ENCODE measurements around the gene KXD1. TPM values are rescaled to one million over a fixed set of nuclear protein-coding genes. Genes with fewer than 3 reads are reported as not detected.
A peak's percentile ranks its signal among the peaks of the same experiment; 100 is the strongest.

The KXD1 gene
- total RNA-seq, 3 donors from 2014 or later, result 112 to 129 (median 126) TPM

- ATAC-seq, result peak; percentile 98
- Mint-ChIP-seq H3K36me3 (ENCODE audit: insufficient read depth) (peaks cover 2% of the 10 kb centered on the region), H3K4me3 (peak within 1 kb of the TSS; percentile 91), H3K9me3 (no peaks in the 10 kb centered on the region), H3K27me3 (ENCODE audit: low read depth) (no peaks in the 10 kb centered on the region), H3K4me1 (ENCODE audit: low read depth) (peaks cover 17% of the 10 kb centered on the region)
- DNase-seq, result peak; percentile 92
These were observed 14.5 kb upstream of the KXD1 start, which contains the start of gene FKBP8 for GRCh38 chr19:18542941-18543813. Gene FKBP8, minus strand, starts transcription at chr19:18543573. Its CDS starts 1,603 bp downstream, at chr19:18541970.

- Mint-ChIP-seq H3K27me3 (ENCODE audit: low read depth) (peaks cover 2% of the 10 kb centered on the region), H3K4me3 (peak overlapping the region; percentile 91), H3K36me3 (ENCODE audit: insufficient read depth) (peaks cover 2% of the 10 kb centered on the region), H3K4me1 (ENCODE audit: low read depth) (peaks cover 17% of the 10 kb centered on the region), H3K9me3 (no peaks in the 10 kb centered on the region)
- DNase-seq (peak; percentile 55), ATAC-seq (peak; percentile 74 to 81)
These were observed 13.7 kb upstream of the KXD1 start for GRCh38 chr19:18543814-18544475.

- H3K4me1 Mint-ChIP-seq (ENCODE audit: low read depth), result no peaks in the 10 kb centered on the region
- H3K4me3 Mint-ChIP-seq, result no peak overlapping the region
- DNase-seq (no peak), ATAC-seq (no peak)
- H3K9me3 Mint-ChIP-seq, result no peaks in the 10 kb centered on the region
- H3K27me3 Mint-ChIP-seq (ENCODE audit: low read depth), result peaks cover 2% of the 10 kb centered on the region
- no peaks in the 10 kb centered on the region for H3K36me3 Mint-ChIP-seq (ENCODE audit: insufficient read depth)
These were observed 6.0 kb upstream of the KXD1 start for GRCh38 chr19:18551631-18552030.

GRCh38 chr19:18558202-18558555, 509 bp downstream of the KXD1 start:
- peak overlapping the region; percentile 95 for H3K4me3 Mint-ChIP-seq
- DNase-seq, result no peak

GRCh38 chr19:18558604-18559003, 934 bp downstream of the KXD1 start:
- H3K9me3 Mint-ChIP-seq, result no peaks in the 10 kb centered on the region
- ATAC-seq (no peak), DNase-seq (no peak)
- H3K4me3 Mint-ChIP-seq, result peak overlapping the region; percentile 95
- H3K27me3 Mint-ChIP-seq (ENCODE audit: low read depth), result no peaks in the 10 kb centered on the region
- peaks cover 10% of the 10 kb centered on the region for H3K36me3 Mint-ChIP-seq (ENCODE audit: insufficient read depth)
- peaks cover 16% of the 10 kb centered on the region for H3K4me1 Mint-ChIP-seq (ENCODE audit: low read depth)

More at GRCh38 chr19:18558202-18558555, 509 bp downstream of the KXD1 start:
- no peaks in the 10 kb centered on the region for H3K9me3 Mint-ChIP-seq
- peak; percentile 15 to 31 for ATAC-seq
- H3K36me3 Mint-ChIP-seq (ENCODE audit: insufficient read depth), result peaks cover 10% of the 10 kb centered on the region
- H3K27me3 Mint-ChIP-seq (ENCODE audit: low read depth), result no peaks in the 10 kb centered on the region
- peaks cover 16% of the 10 kb centered on the region for H3K4me1 Mint-ChIP-seq (ENCODE audit: low read depth)

GRCh38 chr19:18559685-18560084, 2.0 kb downstream of the KXD1 start:
- H3K4me3 Mint-ChIP-seq, result peak overlapping the region; percentile 95
- H3K4me1 Mint-ChIP-seq (ENCODE audit: low read depth), result peaks cover 16% of the 10 kb centered on the region
- H3K36me3 Mint-ChIP-seq (ENCODE audit: insufficient read depth), result peaks cover 14% of the 10 kb centered on the region
- no peaks in the 10 kb centered on the region for H3K9me3 Mint-ChIP-seq
- H3K27me3 Mint-ChIP-seq (ENCODE audit: low read depth), result no peaks in the 10 kb centered on the region
- ATAC-seq, result no peak
- DNase-seq, result no peak

- peaks cover 20% of the 10 kb centered on the region for H3K36me3 Mint-ChIP-seq (ENCODE audit: insufficient read depth)
- no peak for DNase-seq
These were observed 4.4 kb downstream of the KXD1 start for GRCh38 chr19:18562086-18562485.

GRCh38 chr19:18566953-18567352, 9.3 kb downstream of the KXD1 start:
- H3K27me3 Mint-ChIP-seq (ENCODE audit: low read depth), result no peaks in the 10 kb centered on the region
- H3K36me3 Mint-ChIP-seq (ENCODE audit: insufficient read depth), result peaks cover 28% of the 10 kb centered on the region
- DNase-seq, result no peak
- peaks cover 6% of the 10 kb centered on the region for H3K4me1 Mint-ChIP-seq (ENCODE audit: low read depth)
- no peak overlapping the region for H3K4me3 Mint-ChIP-seq
- ATAC-seq, result no peak
- H3K9me3 Mint-ChIP-seq, result no peaks in the 10 kb centered on the region

More at GRCh38 chr19:18562086-18562485, 4.4 kb downstream of the KXD1 start:
- ATAC-seq, result no peak
- Mint-ChIP-seq H3K27me3 (ENCODE audit: low read depth) (no peaks in the 10 kb centered on the region), H3K4me1 (ENCODE audit: low read depth) (peaks cover 16% of the 10 kb centered on the region), H3K9me3 (no peaks in the 10 kb centered on the region), H3K4me3 (no peak overlapping the region)

GRCh38 chr19:18568367-18568766, 10.7 kb downstream of the KXD1 start:
- H3K4me3 Mint-ChIP-seq, result no peak overlapping the region
- H3K36me3 Mint-ChIP-seq (ENCODE audit: insufficient read depth), result peaks cover 31% of the 10 kb centered on the region
- peaks cover 16% of the 10 kb centered on the region for H3K4me1 Mint-ChIP-seq (ENCODE audit: low read depth)

GRCh38 chr19:18571564-18572344, 14.1 kb downstream of the KXD1 start, which contains the start of gene UBA52:
Gene UBA52, plus strand, starts transcription at chr19:18571857. Its CDS starts 1,444 bp downstream, at chr19:18573301.
- H3K4me1 Mint-ChIP-seq (ENCODE audit: low read depth), result peaks cover 25% of the 10 kb centered on the region
- no peaks in the 10 kb centered on the region for H3K27me3 Mint-ChIP-seq (ENCODE audit: low read depth)
- no peaks in the 10 kb centered on the region for H3K9me3 Mint-ChIP-seq
- peaks cover 44% of the 10 kb centered on the region for H3K36me3 Mint-ChIP-seq (ENCODE audit: insufficient read depth)
- ATAC-seq, result peak; percentile 93 to 95
- peak; percentile 99 for DNase-seq
- H3K4me3 Mint-ChIP-seq, result peak within 1 kb of the TSS; percentile 98

More at GRCh38 chr19:18568367-18568766, 10.7 kb downstream of the KXD1 start:
- DNase-seq (no peak), ATAC-seq (no peak)
- Mint-ChIP-seq H3K9me3 (no peaks in the 10 kb centered on the region), H3K27me3 (ENCODE audit: low read depth) (no peaks in the 10 kb centered on the region)

GRCh38 chr19:18574691-18575291, 17.1 kb downstream of the KXD1 start:
- DNase-seq (no peak), ATAC-seq (no peak)
- Mint-ChIP-seq H3K36me3 (ENCODE audit: insufficient read depth) (peaks cover 36% of the 10 kb centered on the region), H3K27me3 (ENCODE audit: low read depth) (no peaks in the 10 kb centered on the region), H3K4me1 (ENCODE audit: low read depth) (peaks cover 25% of the 10 kb centered on the region), H3K4me3 (peak overlapping the region; percentile 6), H3K9me3 (no peaks in the 10 kb centered on the region)

- H3K4me3 Mint-ChIP-seq, result no peak overlapping the region
- H3K9me3 Mint-ChIP-seq, result no peaks in the 10 kb centered on the region
- peaks cover 34% of the 10 kb centered on the region for H3K36me3 Mint-ChIP-seq (ENCODE audit: insufficient read depth)
- H3K4me1 Mint-ChIP-seq (ENCODE audit: low read depth), result peaks cover 22% of the 10 kb centered on the region
- DNase-seq (no peak), ATAC-seq (no peak)
- H3K27me3 Mint-ChIP-seq (ENCODE audit: low read depth), result no peaks in the 10 kb centered on the region
These were observed 18.7 kb downstream of the KXD1 start for GRCh38 chr19:18576383-18576782.

GRCh38 chr19:18577365-18577914, 19.8 kb downstream of the KXD1 start:
- Mint-ChIP-seq H3K4me1 (ENCODE audit: low read depth) (peaks cover 18% of the 10 kb centered on the region), H3K9me3 (no peaks in the 10 kb centered on the region), H3K36me3 (ENCODE audit: insufficient read depth) (peaks cover 34% of the 10 kb centered on the region), H3K27me3 (ENCODE audit: low read depth) (no peaks in the 10 kb centered on the region), H3K4me3 (no peak overlapping the region)
- DNase-seq (no peak), ATAC-seq (no peak)

All from activated T-cell treated with anti-CD3 and anti-CD28 coated beads, Interleukin-2, amount 50 U/mL, for 4 hours (primary cell).